ENCODE data around the gene SURF4. TPM values are rescaled to one million over a fixed set of nuclear protein-coding genes. Genes with fewer than 3 reads are reported as not detected.

SURF4 gene
- total RNA-seq, 1 experiment from 2014 or later, result 214 TPM

Other genes with a start within 250 kb of the SURF4 start
- 1.8 and 2.6 TPM in 2 replicates for gene GBGT1, start 212.1 kb downstream of the SURF4 start, total RNA-seq (2021)
- gene OBP2B, start 166.8 kb downstream of the SURF4 start, total RNA-seq (2021), result not detected in 2 replicates
- not detected in 2 replicates for gene ABO, start 100.9 kb downstream of the SURF4 start, total RNA-seq (2021)
- gene SURF6, start 39.9 kb downstream of the SURF4 start, total RNA-seq (2021), result 34.7 and 36.6 TPM in 2 replicates
- gene MED22, start 27.9 kb downstream of the SURF4 start, total RNA-seq (2021), result 46.2 and 49.6 TPM in 2 replicates
- 1,920 and 1,940 TPM in 2 replicates for gene RPL7A, start 27.8 kb downstream of the SURF4 start, total RNA-seq (2021)
- gene SURF1, start 19.6 kb downstream of the SURF4 start, total RNA-seq (2021), result 41.6 and 53.3 TPM in 2 replicates
- 35.0 and 42.0 TPM in 2 replicates for gene SURF2, start 19.5 kb downstream of the SURF4 start, total RNA-seq (2021)
- 0.52 and 1.5 TPM in 2 replicates for gene STKLD1, start 306 bp upstream of the SURF4 start, total RNA-seq (2021)
- gene REXO4, start 42.0 kb upstream of the SURF4 start, total RNA-seq (2021), result 32.0 and 35.9 TPM in 2 replicates
- gene ADAMTS13, start 46.3 kb upstream of the SURF4 start, total RNA-seq (2021), result 1.3 and 3.1 TPM in 2 replicates
- 7.8 and 10.6 TPM in 2 replicates for gene CACFD1, start 83.9 kb upstream of the SURF4 start, total RNA-seq (2021)
- gene SLC2A6, start 103.0 kb upstream of the SURF4 start, total RNA-seq (2021), result 1.8 and 2.7 TPM in 2 replicates
- gene MYMK, start 148.9 kb upstream of the SURF4 start, total RNA-seq (2021), result not detected in 2 replicates
- gene ADAMTSL2, start 158.6 kb upstream of the SURF4 start, total RNA-seq (2021), result 0.06 TPM in 1 of 2 replicates, not detected in the other
- gene FAM163B, start 233.3 kb upstream of the SURF4 start, total RNA-seq (2021), result not detected in 2 replicates

Measured in A673 (cell line).